ENCODE results near the gene NUP62.
A peak's percentile ranks its signal among the peaks of the same experiment; 100 is the strongest.

DNA sequence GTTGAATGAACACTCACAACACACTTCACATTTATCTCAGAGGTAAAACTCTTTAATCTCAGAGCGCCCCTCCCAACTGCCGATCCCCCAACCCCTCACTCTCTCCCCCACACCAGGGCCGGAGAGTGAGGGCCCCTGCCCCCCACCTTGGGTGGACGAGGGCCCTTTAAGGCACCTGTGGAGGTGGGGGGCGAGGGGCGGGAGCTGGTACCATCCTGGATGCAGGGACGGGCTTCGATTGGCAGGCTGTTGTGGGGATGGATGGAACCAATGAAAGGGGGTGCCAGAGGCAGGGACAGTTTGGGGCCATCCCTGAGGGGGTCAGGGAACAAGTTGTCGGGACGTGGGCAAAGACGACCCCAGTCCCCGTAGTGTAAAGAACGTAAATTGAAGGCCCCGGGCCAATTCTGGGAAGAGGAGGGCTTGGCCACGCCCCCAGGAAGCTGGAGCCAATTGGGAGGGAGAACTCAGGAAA is 60.3 kb downstream of the NUP62 start:
- TF ChIP-seq, protein P1, sequence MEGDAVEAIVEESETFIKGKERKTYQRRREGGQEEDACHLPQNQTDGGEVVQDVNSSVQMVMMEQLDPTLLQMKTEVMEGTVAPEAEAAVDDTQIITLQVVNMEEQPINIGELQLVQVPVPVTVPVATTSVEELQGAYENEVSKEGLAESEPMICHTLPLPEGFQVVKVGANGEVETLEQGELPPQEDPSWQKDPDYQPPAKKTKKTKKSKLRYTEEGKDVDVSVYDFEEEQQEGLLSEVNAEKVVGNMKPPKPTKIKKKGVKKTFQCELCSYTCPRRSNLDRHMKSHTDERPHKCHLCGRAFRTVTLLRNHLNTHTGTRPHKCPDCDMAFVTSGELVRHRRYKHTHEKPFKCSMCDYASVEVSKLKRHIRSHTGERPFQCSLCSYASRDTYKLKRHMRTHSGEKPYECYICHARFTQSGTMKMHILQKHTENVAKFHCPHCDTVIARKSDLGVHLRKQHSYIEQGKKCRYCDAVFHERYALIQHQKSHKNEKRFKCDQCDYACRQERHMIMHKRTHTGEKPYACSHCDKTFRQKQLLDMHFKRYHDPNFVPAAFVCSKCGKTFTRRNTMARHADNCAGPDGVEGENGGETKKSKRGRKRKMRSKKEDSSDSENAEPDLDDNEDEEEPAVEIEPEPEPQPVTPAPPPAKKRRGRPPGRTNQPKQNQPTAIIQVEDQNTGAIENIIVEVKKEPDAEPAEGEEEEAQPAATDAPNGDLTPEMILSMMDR (IDR thresholded peaks at IDR 0.05 in 8 of 11, conservative IDR thresholded peaks at IDR 0.05 in 3 of 11), result no peak
- TF ChIP-seq POLR2AphosphoS5 (IDR thresholded peaks at IDR 0.05), result peak in 1 of 3 donors; percentile 66

All from spleen (tissue), 7 donors.